HS-5 (cell line): ENCODE results near the gene MON1B.
"Not testable (repeated sequence)": the region's sequence is repeated elsewhere in the genome, so short reads cannot be mapped to it uniquely, and the experiment has no call there.

Experiments
- DNase-seq: peaks from one replicate; pipeline ENCODE4 v3.0.0-alpha.2; 2012; ENCODE audit warnings: low read depth

MON1B gene

DNA sequence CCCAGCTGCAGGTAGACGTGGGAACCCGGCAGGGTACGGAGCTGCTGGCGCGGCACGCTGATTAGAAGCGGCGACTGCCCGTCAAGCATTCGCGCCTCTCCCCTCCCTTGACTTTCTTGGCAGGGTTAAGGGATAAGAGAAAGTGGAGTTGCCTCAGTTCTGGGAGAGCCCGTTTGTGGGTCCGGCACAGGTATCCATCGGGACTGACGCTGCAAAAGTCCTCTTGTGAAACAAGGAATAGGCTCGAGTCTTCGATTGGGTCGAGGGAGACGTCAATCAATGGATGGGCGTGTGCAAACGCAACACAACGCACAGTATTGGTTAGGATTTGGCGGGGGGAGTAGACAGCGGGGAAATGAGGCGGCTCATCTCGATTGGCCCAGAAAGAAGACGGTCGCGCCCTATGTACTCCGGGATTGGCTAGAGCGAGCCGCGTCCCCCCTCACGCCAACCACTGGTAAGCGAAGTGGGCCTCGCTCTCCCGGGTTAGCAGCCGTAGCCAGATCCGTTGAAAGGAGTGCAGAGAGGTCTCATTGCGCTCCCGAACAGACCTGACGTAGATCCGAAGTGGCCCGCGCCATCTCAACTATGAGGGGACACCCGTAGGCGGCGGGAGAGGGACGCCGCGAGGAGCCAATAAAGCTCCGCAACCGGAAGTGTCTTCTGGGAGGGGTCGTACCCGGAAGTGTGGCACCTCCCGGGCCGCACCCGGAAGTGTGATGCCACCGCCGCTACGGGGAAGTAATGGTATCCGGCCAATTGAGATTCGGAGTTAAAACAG, at the start of gene MON1B:
MON1B (plus strand) TSS at position 713 of the 781 bp plus-strand sequence. CDS start 296 bp downstream, outside the sequence.
- peak; percentile 90 for DNase-seq

- no peak for DNase-seq
Measured at GRCh38 chr16:77143364-77143763, 47.6 kb upstream of the MON1B start.

- no peak for DNase-seq
Measured at GRCh38 chr16:77148121-77148520, 42.9 kb upstream of the MON1B start.

DNA sequence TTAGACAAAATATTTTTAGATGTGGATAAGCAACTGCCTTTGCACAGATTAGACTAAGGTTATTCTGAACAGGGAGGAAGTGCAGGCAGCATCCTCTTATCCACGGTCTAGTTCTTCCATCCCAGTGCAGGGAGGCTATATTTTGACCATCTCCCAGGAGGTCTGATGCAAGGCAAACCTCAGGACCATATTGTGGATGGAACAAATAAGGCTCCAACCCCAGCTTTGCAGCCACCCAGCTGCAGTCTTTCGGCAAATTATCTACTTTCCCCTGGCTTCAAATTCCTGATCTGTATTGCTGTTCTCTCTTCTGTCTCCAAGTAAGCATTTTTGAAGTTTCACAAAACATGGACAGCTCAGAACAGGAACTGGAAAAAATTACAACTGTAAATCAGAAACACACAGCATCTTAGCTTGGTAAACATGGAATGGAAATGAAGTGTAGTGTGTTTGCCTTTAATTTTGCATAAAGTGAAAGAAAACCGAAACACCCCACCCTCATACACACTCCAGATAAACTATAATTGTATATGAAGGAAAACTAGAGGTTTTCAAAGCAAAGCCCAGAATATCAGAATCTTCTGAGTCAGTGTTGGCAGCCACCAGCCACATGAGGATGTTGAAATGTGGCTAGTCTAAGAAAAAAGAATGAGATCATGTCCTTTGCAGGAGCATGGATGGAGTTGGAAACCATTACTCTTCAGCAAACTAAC, 33.5 kb upstream of the MON1B start:
- DNase-seq = no peak

- no peak for DNase-seq
Measured at GRCh38 chr16:77158293-77158692, 32.7 kb upstream of the MON1B start.

GRCh38 chr16:77165006-77165405, 26.0 kb upstream of the MON1B start:
- no peak for DNase-seq

- not testable (repeated sequence) for DNase-seq
Measured at GRCh38 chr16:77165536-77166236, 25.3 kb upstream of the MON1B start.

DNA sequence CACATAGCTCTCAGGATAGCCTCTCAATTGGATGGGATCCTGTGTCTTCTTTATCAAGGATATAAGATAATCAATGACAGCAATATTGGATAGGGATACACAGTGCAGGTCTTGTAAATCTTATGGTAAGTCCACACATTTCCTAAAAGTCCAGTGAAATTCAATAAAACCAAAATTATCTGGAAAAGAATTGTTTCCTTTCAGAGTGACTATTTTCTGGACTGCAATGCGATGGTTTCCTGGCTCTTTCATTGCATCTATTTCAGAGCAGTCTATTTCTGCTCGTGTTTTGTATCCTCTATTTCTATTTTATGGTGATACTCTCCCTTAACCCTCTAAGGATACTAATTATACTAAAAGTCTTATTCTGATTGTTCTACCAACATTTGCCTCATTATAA, 24.3 kb upstream of the MON1B start:
- no peak for DNase-seq

GRCh38 chr16:77168901-77169300, 22.1 kb upstream of the MON1B start:
- DNase-seq = no peak

DNA sequence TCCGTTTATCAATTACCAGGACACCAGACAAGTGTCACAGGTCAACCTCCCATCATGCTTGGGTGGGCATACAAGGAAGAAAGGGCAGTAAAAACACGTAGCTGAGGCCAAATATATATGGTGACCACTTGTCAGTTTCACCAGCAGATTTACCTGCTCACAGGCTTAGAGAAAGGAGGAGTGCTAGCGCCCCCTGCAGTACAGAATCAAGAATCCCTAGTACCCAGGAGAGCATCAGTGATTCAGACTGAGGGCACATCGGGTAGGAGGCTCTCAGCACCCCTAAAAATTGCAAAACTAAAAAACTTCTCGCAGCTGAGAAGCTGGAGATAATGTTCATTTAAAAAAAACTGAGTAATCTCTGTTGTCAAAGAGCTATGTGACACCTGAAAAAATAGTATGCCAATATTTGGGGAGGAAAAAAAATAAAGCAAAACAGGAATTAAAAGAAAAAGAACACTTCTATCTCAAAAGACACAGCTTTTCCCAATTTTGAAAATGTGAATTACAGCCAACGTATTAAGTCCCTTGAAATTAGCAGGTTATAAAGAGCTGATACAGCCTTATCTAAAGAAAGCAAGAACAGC, 21.2 kb upstream of the MON1B start:
- no peak for DNase-seq

GRCh38 chr16:77170805-77171204, 20.2 kb upstream of the MON1B start:
- no peak for DNase-seq

DNA sequence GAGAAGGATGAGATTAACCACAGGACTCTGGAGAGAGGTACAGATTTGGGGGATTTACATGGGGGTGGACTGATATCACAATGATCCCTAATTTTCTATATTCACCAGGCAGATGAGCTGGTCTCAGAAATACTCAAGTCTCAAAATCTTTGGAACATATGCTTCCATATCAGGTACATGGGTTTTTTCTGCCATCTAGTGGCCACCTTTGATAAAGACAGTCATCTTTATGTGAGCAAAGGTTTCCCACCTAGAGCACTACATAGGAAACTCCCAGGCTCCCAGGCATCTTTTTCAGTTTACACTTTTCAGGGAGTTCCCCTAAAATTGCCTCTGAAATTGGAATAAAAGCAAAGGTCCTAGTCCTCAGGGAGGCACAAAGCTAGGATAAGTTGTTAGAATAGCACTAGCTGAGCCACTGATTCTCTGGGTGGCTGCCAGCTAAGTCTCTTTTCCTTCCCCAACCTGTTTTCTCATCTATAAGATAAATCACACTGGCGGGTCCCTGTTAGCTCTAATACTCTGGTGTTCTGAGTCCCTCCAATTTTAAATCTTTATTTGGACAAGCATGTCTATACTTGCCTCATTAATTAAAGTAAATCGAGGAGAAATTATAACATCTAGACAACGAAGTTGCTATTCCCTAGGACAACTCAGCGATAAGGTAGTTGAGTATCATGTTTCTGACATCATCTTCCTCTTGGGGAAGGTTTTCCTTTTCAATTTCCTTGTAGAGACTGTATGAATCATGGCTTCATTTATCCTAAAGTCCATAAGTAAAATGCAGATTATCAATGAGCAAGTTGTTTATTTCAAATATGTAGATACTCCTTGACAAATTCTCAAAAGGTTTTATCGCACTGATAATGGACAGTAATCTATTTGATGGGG, 19.0 kb upstream of the MON1B start:
- peak; percentile 35 for DNase-seq

- no peak for DNase-seq
Measured at GRCh38 chr16:77172951-77173350, 18.0 kb upstream of the MON1B start.

DNA sequence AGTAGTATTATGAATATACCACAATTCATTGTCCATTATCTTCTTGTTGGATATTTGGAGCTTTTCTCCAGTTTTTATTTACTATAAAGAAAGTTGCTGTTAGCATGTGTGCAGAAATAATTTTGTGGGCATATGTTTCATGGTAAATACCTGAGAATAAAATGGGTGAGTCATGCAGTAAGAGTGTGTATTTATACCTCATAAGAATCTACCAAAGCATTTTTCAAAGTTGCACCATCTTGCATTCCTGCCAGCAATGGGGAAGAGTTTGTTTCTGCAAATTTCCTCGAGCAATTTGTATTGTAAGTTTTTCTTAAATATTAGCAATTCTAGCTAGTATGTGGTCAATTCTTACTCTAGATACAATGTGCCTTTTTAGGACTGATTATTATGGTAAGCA, 7.9 kb upstream of the MON1B start:
- no peak for DNase-seq

- DNase-seq = not testable (repeated sequence)
Measured at GRCh38 chr16:77186298-77186697, 4.7 kb upstream of the MON1B start.

DNA sequence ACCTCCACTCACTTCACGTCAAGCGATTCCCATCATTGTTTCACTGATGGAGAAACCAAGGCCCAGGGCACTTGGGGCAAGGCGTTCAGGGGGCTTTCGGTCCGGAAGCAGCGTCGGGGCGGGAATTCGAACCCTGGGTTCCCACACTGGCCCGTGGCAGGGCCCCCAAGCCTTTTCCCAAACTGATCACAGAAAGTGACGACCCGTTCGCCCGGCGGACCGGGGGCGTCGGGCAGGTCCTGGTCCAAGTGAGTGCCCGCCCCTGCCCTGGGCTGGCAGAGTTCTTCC, 856 bp upstream of the MON1B start:
- no peak for DNase-seq

- DNase-seq = no peak
Measured at GRCh38 chr16:77191259-77191969, 424 bp downstream of the MON1B start.

DNA sequence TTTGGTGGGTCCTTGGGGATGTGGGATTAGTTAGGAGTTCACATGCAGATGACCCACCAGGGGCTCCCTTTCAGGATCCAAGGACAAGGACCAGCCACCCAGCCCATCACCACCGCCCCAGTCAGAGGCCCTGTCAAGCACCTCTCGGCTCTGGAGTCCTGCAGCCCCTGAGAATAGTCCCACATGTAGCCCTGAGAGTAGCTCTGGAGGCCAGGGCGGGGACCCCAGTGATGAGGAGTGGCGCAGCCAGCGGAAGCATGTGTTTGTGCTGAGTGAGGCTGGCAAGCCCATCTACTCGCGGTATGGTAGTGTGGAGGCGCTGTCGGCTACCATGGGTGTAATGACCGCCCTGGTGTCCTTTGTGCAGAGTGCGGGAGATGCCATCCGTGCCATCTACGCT, 2.4 kb downstream of the MON1B start:
- no peak for DNase-seq

GRCh38 chr16:77194295-77195231, 3.6 kb downstream of the MON1B start:
- DNase-seq = no peak

GRCh38 chr16:77195411-77195810, 4.4 kb downstream of the MON1B start:
- no peak for DNase-seq
